ENCODE data around the gene NLRC3.

Gene NLRC3

GRCh38 chr16:3548859-3549258, 28.3 kb downstream of the NLRC3 start:
- TF ChIP-seq TAF1 (IDR thresholded peaks at IDR 0.05; ENCODE audit: low read depth) (no peak), REST (IDR thresholded peaks at IDR 0.05; ENCODE audit: low read depth) (no peak), EP300 (IDR thresholded peaks at IDR 0.05; ENCODE audit: borderline replicate concordance) (no peak), FOXM1 (IDR thresholded peaks at IDR 0.05; ENCODE audit: borderline replicate concordance, low read depth) (no peak), MAX (IDR thresholded peaks at IDR 0.05) (no peak)
- TF ChIP-seq, protein P1, sequence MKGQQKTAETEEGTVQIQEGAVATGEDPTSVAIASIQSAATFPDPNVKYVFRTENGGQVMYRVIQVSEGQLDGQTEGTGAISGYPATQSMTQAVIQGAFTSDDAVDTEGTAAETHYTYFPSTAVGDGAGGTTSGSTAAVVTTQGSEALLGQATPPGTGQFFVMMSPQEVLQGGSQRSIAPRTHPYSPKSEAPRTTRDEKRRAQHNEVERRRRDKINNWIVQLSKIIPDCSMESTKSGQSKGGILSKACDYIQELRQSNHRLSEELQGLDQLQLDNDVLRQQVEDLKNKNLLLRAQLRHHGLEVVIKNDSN (IDR thresholded peaks at IDR 0.05), result no peak

DNA sequence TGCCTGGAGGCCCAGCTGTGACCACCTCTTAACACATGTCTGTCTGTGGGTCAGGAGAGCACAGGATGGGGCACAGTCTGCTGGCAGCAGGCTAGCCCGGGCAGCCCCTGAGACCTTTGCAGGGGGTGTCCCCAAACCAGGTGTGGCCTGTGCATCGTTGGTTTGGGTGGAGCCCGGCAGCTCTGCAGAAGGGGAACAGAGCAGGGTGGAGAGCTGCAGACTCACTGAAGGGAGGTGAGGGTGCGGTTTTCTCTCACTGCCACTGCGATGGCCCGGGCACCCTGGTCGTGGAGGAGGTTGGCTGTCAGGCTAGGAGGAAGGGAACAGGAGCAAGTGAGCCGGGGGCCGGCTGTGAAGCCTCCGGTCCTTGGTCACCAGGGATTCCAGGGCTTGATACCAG, 28.8 kb downstream of the NLRC3 start:
- no peak for TF ChIP-seq TAF1 (IDR thresholded peaks at IDR 0.05; ENCODE audit: low read depth)
- no peak for TF ChIP-seq TCF12 (IDR thresholded peaks at IDR 0.05; ENCODE audit: low read depth)
- TF ChIP-seq, protein P1 (IDR thresholded peaks at IDR 0.05), result no peak
- TF ChIP-seq CEBPB (IDR thresholded peaks at IDR 0.05), result no peak
- no peak for TF ChIP-seq RAD21 (IDR thresholded peaks at IDR 0.05; ENCODE audit: low read depth)
- no peak for TF ChIP-seq ZBTB7A (IDR thresholded peaks at IDR 0.05; ENCODE audit: low read depth)
- TF ChIP-seq REST (IDR thresholded peaks at IDR 0.05; ENCODE audit: low read depth), result no peak
- TF ChIP-seq MAX (IDR thresholded peaks at IDR 0.05), result no peak
- TF ChIP-seq TEAD4 (IDR thresholded peaks at IDR 0.05), result no peak
- no peak for TF ChIP-seq NFIC (IDR thresholded peaks at IDR 0.05)
- no peak for TF ChIP-seq EP300 (IDR thresholded peaks at IDR 0.05; ENCODE audit: borderline replicate concordance)
- TF ChIP-seq CREB1 (IDR thresholded peaks at IDR 0.05; ENCODE audit: low read depth), result no peak
- TF ChIP-seq YY1 (IDR thresholded peaks at IDR 0.05; ENCODE audit: low read depth), result no peak
- no peak for TF ChIP-seq EGR1 (IDR thresholded peaks at IDR 0.05)
- no peak for TF ChIP-seq FOXM1 (IDR thresholded peaks at IDR 0.05; ENCODE audit: borderline replicate concordance, low read depth)

DNA sequence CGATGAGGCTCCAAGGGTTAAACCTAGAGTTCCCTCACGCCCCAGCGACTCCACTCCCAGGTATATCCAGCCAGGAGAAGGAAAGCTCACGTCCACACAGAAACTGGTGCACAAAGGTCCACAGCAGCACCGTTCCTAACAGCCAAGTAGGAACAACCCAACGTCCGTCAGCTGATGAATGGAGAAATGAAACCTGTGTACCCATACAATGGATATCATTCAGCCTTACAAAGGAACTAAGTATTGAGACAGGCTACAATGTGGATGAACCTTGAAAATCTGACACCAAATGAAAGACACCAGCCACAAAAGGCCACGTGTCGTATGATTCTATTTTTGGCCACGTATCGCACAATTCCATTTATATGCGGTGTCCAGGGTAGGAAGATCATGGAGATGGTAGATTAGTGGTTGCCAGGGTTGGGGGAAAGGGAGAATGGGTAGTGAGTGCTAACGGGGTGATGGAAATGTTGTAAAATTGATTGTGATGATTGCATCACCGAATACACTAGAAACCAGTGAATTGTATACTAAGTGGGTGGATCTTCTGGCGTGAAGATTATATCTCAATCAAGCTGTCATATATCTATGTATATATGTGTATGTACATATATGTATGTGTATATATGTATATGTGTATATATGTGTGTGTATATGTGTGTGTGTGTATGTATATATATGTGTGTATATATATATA, 30.1 kb downstream of the NLRC3 start:
- no peak for TF ChIP-seq MAX (IDR thresholded peaks at IDR 0.05)
- no peak for TF ChIP-seq ZBTB7A (IDR thresholded peaks at IDR 0.05; ENCODE audit: low read depth)
- no peak for TF ChIP-seq NFIC (IDR thresholded peaks at IDR 0.05)
- no peak for TF ChIP-seq FOXM1 (IDR thresholded peaks at IDR 0.05; ENCODE audit: borderline replicate concordance, low read depth)
- no peak for TF ChIP-seq REST (IDR thresholded peaks at IDR 0.05; ENCODE audit: low read depth)
- TF ChIP-seq EP300 (IDR thresholded peaks at IDR 0.05; ENCODE audit: borderline replicate concordance), result no peak
- TF ChIP-seq CREB1 (IDR thresholded peaks at IDR 0.05; ENCODE audit: low read depth), result no peak
- no peak for TF ChIP-seq EGR1 (IDR thresholded peaks at IDR 0.05)
- TF ChIP-seq RAD21 (IDR thresholded peaks at IDR 0.05; ENCODE audit: low read depth), result no peak
- TF ChIP-seq, protein P1 (IDR thresholded peaks at IDR 0.05), result no peak
- TF ChIP-seq YY1 (IDR thresholded peaks at IDR 0.05; ENCODE audit: low read depth), result no peak
- no peak for TF ChIP-seq TAF1 (IDR thresholded peaks at IDR 0.05; ENCODE audit: low read depth)
- no peak for TF ChIP-seq TCF12 (IDR thresholded peaks at IDR 0.05; ENCODE audit: low read depth)
- TF ChIP-seq CEBPB (IDR thresholded peaks at IDR 0.05), result no peak
- TF ChIP-seq TEAD4 (IDR thresholded peaks at IDR 0.05), result no peak
